ENCODE results near the gene PRKCSH.

DNA sequence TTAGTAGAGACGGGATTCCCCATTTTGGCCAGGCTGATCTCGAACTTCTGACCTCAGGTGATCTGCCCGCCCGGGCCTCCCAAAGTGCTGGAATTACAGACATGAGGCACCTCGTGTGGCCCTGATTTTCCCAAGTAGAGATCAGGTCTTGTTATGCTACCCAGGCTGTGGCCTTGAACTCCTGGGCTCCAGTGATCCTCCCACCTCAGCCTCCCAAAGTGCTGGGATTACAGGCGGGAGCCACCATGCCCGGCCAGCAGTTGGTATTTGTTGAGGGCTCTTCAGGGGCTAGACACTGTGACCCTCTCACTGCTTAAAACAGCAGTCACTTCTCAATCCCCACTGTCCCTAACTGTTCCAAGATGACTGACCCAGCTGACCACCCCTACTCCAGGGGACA, 53.9 kb downstream of the PRKCSH start:
- TF ChIP-seq, protein P1, sequence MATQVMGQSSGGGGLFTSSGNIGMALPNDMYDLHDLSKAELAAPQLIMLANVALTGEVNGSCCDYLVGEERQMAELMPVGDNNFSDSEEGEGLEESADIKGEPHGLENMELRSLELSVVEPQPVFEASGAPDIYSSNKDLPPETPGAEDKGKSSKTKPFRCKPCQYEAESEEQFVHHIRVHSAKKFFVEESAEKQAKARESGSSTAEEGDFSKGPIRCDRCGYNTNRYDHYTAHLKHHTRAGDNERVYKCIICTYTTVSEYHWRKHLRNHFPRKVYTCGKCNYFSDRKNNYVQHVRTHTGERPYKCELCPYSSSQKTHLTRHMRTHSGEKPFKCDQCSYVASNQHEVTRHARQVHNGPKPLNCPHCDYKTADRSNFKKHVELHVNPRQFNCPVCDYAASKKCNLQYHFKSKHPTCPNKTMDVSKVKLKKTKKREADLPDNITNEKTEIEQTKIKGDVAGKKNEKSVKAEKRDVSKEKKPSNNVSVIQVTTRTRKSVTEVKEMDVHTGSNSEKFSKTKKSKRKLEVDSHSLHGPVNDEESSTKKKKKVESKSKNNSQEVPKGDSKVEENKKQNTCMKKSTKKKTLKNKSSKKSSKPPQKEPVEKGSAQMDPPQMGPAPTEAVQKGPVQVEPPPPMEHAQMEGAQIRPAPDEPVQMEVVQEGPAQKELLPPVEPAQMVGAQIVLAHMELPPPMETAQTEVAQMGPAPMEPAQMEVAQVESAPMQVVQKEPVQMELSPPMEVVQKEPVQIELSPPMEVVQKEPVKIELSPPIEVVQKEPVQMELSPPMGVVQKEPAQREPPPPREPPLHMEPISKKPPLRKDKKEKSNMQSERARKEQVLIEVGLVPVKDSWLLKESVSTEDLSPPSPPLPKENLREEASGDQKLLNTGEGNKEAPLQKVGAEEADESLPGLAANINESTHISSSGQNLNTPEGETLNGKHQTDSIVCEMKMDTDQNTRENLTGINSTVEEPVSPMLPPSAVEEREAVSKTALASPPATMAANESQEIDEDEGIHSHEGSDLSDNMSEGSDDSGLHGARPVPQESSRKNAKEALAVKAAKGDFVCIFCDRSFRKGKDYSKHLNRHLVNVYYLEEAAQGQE (IDR thresholded peaks at IDR 0.05; ENCODE audit: insufficient read depth in 1 of 2, low read depth in 2 of 2, low read length in 1 of 2), result no peak
- TF ChIP-seq, protein P2, sequence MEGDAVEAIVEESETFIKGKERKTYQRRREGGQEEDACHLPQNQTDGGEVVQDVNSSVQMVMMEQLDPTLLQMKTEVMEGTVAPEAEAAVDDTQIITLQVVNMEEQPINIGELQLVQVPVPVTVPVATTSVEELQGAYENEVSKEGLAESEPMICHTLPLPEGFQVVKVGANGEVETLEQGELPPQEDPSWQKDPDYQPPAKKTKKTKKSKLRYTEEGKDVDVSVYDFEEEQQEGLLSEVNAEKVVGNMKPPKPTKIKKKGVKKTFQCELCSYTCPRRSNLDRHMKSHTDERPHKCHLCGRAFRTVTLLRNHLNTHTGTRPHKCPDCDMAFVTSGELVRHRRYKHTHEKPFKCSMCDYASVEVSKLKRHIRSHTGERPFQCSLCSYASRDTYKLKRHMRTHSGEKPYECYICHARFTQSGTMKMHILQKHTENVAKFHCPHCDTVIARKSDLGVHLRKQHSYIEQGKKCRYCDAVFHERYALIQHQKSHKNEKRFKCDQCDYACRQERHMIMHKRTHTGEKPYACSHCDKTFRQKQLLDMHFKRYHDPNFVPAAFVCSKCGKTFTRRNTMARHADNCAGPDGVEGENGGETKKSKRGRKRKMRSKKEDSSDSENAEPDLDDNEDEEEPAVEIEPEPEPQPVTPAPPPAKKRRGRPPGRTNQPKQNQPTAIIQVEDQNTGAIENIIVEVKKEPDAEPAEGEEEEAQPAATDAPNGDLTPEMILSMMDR (IDR thresholded peaks at IDR 0.05), result no peak
- TF ChIP-seq POLR2AphosphoS5 (IDR thresholded peaks at IDR 0.05; ENCODE audit: low read depth, low read length) (no peak), TCF7L2 (IDR thresholded peaks at IDR 0.05; ENCODE audit: low read depth, low read length) (no peak)

Data from Panc1 (cell line).